Activated T-cell treated with anti-CD3 and anti-CD28 coated beads, Interleukin-2, amount 50 U/mL, for 48 hours (primary cell): Measurements from ENCODE around the gene IPCEF1.

Experiments
- DNase-seq, 2 experiments: peaks; one replicate each; pipeline ENCODE4 v3.0.0-alpha.2; 2020

IPCEF1 gene, protein sequence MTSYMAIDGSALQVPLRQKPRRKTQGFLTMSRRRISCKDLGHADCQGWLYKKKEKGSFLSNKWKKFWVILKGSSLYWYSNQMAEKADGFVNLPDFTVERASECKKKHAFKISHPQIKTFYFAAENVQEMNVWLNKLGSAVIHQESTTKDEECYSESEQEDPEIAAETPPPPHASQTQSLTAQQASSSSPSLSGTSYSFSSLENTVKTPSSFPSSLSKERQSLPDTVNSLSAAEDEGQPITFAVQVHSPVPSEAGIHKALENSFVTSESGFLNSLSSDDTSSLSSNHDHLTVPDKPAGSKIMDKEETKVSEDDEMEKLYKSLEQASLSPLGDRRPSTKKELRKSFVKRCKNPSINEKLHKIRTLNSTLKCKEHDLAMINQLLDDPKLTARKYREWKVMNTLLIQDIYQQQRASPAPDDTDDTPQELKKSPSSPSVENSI

DNA sequence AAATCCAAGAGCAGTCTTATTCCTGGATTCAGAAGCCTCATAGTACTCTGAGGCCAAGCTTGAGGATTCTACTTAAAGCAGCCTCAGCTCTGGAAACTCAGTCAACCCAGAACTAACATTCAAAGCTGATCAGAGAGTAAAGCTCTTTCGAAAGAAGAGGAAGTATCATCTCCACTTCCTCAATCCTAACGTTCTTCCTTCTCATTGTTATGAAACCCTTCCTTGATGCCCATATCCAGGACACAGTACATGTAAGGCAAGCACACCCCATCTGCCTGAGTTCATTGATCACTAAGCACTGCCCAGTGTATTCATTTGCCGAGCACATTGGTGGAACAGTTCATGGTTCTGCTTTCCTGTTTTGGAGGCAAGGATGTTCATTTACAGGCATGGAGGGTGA is at the start of gene IPCEF1:
TSS of gene IPCEF1 (minus strand) at position 114 of the 400 bp plus-strand sequence. CDS start 90,856 bp downstream, outside the sequence.
- DNase-seq, result no peak

- no peak for DNase-seq
Measured at GRCh38 chr6:154406301-154406700, 49.7 kb upstream of the IPCEF1 start.

DNA sequence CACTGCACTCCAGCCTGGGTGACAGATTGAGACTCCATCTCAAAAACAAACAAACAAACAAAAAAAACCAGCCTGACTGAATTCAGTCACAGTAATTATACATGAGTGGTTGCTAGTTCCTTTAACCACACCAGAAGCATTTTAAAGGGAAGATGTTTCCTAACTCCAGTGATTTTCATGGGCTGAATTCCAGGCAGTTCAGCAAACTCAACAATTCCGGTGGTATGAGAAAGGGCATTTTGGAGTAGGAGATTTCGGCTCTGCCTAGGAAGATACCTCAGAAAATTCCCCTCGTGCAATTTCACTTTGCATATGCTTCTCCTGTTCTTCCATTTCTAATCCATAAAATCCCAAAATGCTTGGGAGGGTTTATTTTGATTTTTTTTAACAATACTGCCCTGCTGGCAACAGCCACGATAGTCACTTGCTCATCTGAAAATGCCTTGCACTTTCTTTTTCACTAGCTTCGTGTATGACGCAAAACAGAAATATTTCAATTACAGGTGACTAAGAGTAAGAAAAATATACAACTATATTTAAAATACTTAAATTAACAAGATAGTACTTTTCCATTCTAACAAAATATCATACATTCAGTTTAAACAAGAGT is 48.3 kb upstream of the IPCEF1 start:
- DNase-seq, result no peak

DNA sequence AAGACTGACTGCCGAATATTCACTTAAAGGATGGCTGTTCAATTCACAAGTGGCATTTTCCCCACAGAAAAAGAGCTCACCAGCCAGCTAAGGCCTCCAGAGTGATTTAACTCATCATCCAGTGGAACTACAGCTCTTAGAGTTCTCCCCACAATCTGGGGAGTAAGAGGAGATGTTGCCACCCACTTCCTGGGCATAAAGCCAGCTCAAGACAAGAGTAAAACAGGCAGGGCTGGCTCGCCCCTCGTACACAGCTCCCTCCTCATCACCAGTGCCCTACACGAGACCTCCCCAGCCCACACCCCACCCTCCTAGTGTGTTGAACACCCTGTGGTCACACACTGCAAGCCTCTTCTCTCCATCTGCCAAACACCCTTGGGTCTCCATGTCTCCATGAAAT is 47.2 kb upstream of the IPCEF1 start:
- peak in 1 of 2 experiments; percentile 27 for DNase-seq

- no peak for DNase-seq
Measured at GRCh38 chr6:154402081-154402780, 45.6 kb upstream of the IPCEF1 start.

DNA sequence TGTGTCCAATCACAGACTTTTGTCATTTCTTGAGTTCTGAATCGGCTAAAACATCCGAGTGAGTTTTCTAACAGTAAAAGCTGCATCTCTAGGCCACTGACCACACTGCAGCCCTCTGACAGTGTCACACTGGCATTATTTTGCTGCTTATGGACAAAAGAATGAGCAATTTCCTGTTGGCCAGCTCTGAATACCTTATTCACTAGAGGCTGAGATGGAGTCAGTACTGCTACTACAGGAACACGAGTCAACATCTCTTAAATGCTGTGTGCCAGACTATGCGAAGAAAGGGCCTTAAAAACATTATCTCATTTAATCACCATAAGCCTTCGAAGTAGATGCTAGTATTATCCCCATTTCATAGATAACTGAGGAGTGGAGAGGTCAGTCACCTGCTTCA is 42.5 kb upstream of the IPCEF1 start:
- no peak for DNase-seq

GRCh38 chr6:154397491-154398195 is 41.0 kb upstream of the IPCEF1 start:
- DNase-seq, result no peak

DNA sequence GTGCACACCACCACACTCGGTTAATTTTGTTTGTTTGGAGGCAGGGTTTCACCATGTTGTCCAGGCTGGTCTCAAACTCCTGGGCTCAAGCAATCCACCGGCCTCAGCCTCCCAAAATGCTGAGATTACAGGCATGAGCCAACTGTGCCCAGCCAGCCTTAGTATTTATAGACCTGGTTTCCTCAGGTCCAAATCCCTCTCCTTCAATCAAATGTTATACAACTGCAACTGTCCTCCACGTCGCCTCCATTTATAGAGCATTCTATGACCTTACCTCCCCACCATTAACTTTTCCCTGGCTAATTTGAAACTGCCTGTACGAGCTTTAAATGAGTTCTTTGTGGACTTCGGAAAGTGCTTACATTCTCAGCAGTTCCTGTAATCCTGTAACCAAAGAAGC is 39.3 kb upstream of the IPCEF1 start:
- no peak for DNase-seq

DNA sequence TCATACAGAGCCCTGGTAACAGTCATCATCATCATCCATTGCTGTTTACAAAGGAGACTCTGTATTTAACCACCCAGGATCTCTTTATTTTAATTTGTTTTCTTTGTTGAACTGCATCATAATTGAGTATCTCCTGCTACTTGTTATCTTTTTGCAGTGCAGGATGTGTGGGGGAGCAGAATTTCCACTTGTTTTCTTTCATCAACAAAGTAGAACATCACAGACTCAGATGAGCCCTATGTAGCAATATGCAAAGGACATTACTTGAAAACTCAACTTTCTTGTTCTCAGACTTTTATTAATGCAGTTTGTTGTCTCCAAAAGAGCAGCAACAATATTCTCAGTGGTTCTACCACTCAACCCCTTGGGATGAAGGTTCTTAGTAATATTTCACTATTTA is 38.7 kb upstream of the IPCEF1 start:
- no peak for DNase-seq

DNA sequence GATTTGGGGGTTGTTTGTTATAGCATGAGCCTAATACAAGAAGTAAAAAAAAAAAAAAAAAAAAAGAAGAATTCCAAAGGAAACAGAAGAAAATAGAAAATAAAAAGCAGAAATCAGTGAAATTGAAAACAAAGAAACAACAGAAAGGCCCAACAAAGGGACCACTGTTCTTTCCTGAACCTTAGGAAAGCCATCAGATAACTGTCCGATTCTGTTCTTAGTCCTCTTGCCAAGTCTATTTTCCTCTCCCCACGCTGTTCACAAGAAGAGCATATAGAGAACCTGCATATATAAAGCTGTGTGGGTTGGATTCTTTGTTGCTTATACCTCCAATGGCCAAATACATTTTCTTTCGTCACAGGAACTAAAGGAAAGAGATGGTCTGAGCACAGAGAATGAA is 38.0 kb upstream of the IPCEF1 start:
- no peak for DNase-seq

- no peak for DNase-seq
Measured at GRCh38 chr6:154390034-154390433, 33.4 kb upstream of the IPCEF1 start.

GRCh38 chr6:154388803-154389202 is 32.2 kb upstream of the IPCEF1 start:
- DNase-seq, result no peak

- DNase-seq, result no peak
Measured at GRCh38 chr6:154386848-154387717, 30.5 kb upstream of the IPCEF1 start.

DNA sequence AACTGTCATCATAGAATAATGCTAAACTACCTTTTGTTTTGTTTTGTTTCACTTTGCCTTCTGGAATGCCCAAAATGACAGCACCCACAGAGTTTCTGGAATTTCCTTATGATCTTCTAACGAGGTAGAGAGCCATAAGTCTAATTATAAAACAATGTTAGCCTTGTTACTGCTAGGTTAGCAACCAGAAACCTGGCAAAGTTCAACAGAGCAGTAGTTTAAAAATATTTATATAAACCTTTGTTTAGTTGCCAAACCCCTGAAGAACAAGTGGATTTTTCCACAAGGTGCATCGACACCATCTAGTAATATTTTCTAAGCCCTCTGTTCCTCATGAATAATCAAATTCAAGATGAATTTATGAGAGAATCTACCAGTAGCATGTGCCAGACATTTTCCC is 27.6 kb upstream of the IPCEF1 start:
- DNase-seq, result no peak

DNA sequence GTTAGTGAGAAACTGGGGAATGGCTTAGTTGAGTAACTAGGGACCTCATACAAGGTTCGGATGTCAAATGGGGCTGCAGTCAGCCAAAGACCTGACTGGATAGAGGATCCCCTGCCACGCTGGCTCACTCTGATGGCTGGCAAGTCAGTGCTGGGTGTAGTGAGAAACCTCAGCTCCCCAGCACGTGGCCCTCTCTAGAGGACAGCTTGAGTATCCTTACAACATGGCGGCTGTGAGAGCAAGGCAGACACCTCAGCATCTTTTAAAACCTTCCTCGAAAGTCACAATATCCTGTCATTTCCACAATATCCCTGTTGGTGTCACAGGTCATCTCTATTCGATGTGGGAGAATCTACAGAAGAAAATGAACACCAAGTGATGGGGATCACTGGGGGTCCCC is 26.7 kb upstream of the IPCEF1 start:
- no peak for DNase-seq

GRCh38 chr6:154382740-154383139 is 26.1 kb upstream of the IPCEF1 start:
- DNase-seq, result no peak

DNA sequence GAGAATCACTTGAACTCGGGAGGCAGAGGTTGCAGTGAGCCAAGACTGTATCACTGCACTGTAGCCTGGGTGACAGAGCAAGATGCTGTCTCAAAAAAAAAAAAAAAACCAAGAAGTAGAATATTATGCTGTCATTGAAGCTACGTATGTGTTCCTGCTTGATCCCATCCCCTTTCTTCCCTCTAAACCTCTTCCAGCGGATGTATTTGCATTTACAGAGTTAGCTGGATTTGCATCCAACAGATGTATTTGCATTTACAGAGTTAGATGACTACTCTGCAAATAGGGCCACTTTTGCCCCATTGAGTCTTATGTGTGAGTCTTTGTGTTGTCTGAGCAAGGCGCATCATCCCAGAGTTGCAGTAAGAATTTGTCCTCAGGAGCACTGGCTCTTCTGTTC is 24.9 kb upstream of the IPCEF1 start:
- no peak for DNase-seq

- no peak for DNase-seq
Measured at GRCh38 chr6:154380741-154381140, 24.1 kb upstream of the IPCEF1 start.

- no peak for DNase-seq
Measured at GRCh38 chr6:154379585-154379984, 23.0 kb upstream of the IPCEF1 start.

DNA sequence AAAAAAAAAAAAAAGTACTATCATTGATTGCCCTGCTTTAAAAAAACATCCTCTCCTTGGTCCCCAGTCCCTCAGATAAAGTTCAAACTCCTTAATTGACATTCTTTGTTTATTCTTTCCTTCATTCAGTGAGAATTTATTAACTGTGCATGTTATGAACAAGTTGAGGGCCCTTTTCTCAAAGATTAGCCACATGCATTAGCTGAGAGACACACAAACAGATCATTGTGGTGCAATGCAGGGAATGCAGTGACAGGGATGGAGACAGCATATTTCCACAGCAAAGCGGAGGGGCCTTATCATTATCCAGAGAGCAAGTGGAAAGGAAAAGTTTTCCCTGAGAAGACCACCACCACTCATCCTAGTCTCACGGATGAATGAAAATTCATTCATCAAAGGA is 21.9 kb upstream of the IPCEF1 start:
- no peak for DNase-seq

GRCh38 chr6:154377726-154378125 is 21.1 kb upstream of the IPCEF1 start:
- DNase-seq, result no peak

- no peak for DNase-seq
Measured at GRCh38 chr6:154373971-154374370, 17.4 kb upstream of the IPCEF1 start.
